A549 (cell line): ENCODE results near the gene TBCCD1.
"Not testable (repeated sequence)": the region's sequence is repeated elsewhere in the genome, so short reads cannot be mapped to it uniquely, and the experiment has no call there.

Experiments
- CEBPB ChIP-seq, 2 experiments: fragments of >200 bp in 1 of 2; sonication (Bioruptor Twin) in 1 of 2; formaldehyde crosslinking in 1 of 2; IDR thresholded peaks; 2 replicates each; pipeline ENCODE4 v1.6.1; 2012 to 2016
- EP300 ChIP-seq, 2 experiments: fragments of >200 bp; sonication (Bioruptor Twin); formaldehyde crosslinking; IDR thresholded peaks; 2 replicates in 1 of 2; 3 replicates in 1 of 2; pipeline ENCODE4 v1.6.1; 2016 to 2017
- KDM1A ChIP-seq: fragments of 200-600 bp; sonication (generic); IDR thresholded peaks from 2 replicates; pipeline ENCODE4 v1.6.1; 2016; ENCODE audit warnings: low read depth, mild to moderate bottlenecking
- PBX3 ChIP-seq: IDR thresholded peaks from 2 replicates; pipeline ENCODE4 v1.6.1; 2012
- PHF8 ChIP-seq: fragments of 200-600 bp; sonication (generic); IDR thresholded peaks from 2 replicates; pipeline ENCODE4 v1.6.1; 2016; ENCODE audit warnings: low read depth, mild to moderate bottlenecking, antibody characterized with exemption, moderate library complexity, borderline replicate concordance
- POLR2A ChIP-seq: IDR thresholded peaks from 2 replicates; pipeline ENCODE4 v1.6.1; 2012; ENCODE audit warnings: mild to moderate bottlenecking, low read length
- RARB ChIP-seq: fragments of 250-450 bp; sonication (Bioruptor Pico); IDR thresholded peaks from 2 replicates; pipeline ENCODE4 v1.8.0; 2021; ENCODE audit warnings: mild to moderate bottlenecking, moderate library complexity
- RCOR1 ChIP-seq: fragments of 150-350 bp; IDR thresholded peaks from 2 replicates; pipeline ENCODE4 v1.6.1; 2014; ENCODE audit warnings: antibody characterized with exemption, low read length, low read depth
- ZFP36 ChIP-seq: fragments of 450-650 bp; IDR thresholded peaks from 2 replicates; pipeline ENCODE4 v1.6.1; 2014; ENCODE audit warnings: borderline replicate concordance; ENCODE audit not compliant: partially characterized antibody
- TF ChIP-seq, protein P1 (sequence below): fragments of >200 bp; sonication (Bioruptor Twin); formaldehyde crosslinking; IDR thresholded peaks from 3 replicates; pipeline ENCODE4 v1.5.1; 2016
- TF ChIP-seq, protein P2 (sequence below): fragments of 250-450 bp; sonication (Bioruptor Pico); IDR thresholded peaks from 2 replicates; pipeline ENCODE4 v1.5.0; 2021; ENCODE audit warnings: mild to moderate bottlenecking, moderate library complexity, borderline replicate concordance
- TF ChIP-seq, protein P3 (sequence below): IDR thresholded peaks from 2 replicates; pipeline ENCODE4 v1.6.1; 2012

DNA sequence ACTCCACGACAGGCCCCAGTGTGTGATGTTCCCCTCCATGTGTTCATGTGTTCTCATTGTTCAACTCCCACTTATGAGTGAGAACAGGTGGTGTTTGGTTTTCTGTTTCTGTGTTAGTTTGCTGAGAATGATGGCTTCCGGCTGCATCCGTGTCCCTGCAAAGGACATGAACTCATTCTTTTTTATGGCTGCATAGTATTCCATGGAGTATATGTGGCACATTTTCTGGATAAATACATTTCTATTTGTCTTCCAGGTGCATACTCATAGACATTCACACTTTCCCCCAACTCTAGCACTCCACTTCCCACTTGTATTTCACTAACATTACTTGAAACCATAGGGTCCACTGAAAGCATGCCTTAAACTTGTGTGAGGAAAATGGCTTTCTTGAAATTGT is 35.4 kb downstream of the TBCCD1 start:
- TF ChIP-seq, protein P1, sequence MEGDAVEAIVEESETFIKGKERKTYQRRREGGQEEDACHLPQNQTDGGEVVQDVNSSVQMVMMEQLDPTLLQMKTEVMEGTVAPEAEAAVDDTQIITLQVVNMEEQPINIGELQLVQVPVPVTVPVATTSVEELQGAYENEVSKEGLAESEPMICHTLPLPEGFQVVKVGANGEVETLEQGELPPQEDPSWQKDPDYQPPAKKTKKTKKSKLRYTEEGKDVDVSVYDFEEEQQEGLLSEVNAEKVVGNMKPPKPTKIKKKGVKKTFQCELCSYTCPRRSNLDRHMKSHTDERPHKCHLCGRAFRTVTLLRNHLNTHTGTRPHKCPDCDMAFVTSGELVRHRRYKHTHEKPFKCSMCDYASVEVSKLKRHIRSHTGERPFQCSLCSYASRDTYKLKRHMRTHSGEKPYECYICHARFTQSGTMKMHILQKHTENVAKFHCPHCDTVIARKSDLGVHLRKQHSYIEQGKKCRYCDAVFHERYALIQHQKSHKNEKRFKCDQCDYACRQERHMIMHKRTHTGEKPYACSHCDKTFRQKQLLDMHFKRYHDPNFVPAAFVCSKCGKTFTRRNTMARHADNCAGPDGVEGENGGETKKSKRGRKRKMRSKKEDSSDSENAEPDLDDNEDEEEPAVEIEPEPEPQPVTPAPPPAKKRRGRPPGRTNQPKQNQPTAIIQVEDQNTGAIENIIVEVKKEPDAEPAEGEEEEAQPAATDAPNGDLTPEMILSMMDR = not testable (repeated sequence)
- not testable (repeated sequence) for TF ChIP-seq ZFP36; POLR2A; PHF8; CEBPB (IDR thresholded peaks at IDR 0.05); KDM1A; RCOR1; RARB; PBX3; EP300 (IDR thresholded peaks at IDR 0.05)
- TF ChIP-seq, protein P2, sequence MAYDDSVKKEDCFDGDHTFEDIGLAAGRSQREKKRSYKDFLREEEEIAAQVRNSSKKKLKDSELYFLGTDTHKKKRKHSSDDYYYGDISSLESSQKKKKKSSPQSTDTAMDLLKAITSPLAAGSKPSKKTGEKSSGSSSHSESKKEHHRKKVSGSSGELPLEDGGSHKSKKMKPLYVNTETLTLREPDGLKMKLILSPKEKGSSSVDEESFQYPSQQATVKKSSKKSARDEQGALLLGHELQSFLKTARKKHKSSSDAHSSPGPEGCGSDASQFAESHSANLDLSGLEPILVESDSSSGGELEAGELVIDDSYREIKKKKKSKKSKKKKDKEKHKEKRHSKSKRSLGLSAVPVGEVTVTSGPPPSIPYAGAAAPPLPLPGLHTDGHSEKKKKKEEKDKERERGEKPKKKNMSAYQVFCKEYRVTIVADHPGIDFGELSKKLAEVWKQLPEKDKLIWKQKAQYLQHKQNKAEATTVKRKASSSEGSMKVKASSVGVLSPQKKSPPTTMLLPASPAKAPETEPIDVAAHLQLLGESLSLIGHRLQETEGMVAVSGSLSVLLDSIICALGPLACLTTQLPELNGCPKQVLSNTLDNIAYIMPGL (CRISPR knock-in tag) = not testable (repeated sequence)
- TF ChIP-seq, protein P3, sequence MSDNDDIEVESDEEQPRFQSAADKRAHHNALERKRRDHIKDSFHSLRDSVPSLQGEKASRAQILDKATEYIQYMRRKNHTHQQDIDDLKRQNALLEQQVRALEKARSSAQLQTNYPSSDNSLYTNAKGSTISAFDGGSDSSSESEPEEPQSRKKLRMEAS = not testable (repeated sequence)
